ENCODE measurements around the gene PIAS1. TPM values are rescaled to one million over a fixed set of nuclear protein-coding genes. Genes with fewer than 3 reads are reported as not detected.

PIAS1 gene
- total RNA-seq, 1 experiment from 2014 or later: 29.7 TPM

DNA sequence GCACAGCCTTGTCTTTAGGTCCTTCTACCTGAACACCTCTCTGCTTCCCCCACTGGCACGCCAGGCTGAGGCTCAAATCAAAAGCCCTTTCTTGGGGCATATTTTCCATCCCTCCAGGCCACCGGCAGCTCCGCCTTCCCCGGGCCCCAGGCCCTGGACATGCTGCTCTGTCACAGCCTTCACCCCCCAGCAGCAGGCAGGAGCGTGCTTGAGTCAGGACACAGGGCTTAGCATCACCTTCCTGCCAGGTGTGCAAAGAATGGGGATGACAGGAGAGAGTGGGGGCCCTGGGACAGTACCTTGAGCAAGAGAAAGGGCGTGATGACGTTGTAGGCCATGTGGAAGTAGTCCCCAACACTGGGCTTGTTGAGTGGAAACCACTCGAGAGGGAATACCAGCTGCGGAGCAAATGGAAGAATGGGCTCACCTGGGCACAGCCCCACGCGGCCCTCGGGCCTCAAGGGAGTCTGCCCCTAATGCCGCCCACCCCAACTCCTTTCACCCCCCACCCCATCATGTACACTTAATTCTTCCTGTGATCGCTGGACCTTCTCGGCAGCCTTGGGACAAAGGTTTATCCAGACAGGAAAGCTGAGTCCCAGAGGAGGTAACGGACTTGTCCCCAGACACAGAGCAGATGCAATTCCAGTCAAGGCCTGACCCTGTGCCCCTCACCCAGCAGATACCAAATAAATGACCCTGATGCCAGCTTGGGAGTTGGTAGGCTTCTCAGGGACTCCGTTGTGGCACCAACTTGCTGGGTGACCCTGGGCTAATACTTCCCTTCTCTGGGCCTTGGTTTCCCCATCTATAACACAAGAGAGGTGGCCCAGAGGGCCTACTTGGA is 160.1 kb downstream of the PIAS1 start:
- TF ChIP-seq TP53 (CRISPR knock-in tag; IDR thresholded peaks at IDR 0.05) (no peak), ZBTB21 (CRISPR knock-in tag; IDR thresholded peaks at IDR 0.05; ENCODE audit: borderline replicate concordance) (no peak), USF1 (CRISPR knock-in tag; IDR thresholded peaks at IDR 0.05) (no peak), ZNF263 (CRISPR knock-in tag; IDR thresholded peaks at IDR 0.05; ENCODE audit: low read depth) (no peak), CREB1 (CRISPR knock-in tag; IDR thresholded peaks at IDR 0.05) (no peak), ZNF671 (CRISPR knock-in tag; IDR thresholded peaks at IDR 0.05) (no peak), TEAD4 (CRISPR knock-in tag; IDR thresholded peaks at IDR 0.05) (no peak), FOXJ3 (CRISPR knock-in tag; IDR thresholded peaks at IDR 0.05; ENCODE audit: borderline replicate concordance) (no peak), ZNF138 (CRISPR knock-in tag; conservative IDR thresholded peaks at IDR 0.05) (no peak)
- H3K9me3 Mint-ChIP-seq: no peaks in the 10 kb centered on the region
- no peak overlapping the region for H3K4me3 Mint-ChIP-seq
- no peaks in the 10 kb centered on the region for H3K27me3 Mint-ChIP-seq (ENCODE audit: low read depth)
- CTCF ChIA-PET: interaction anchor here (1.1 kb wide), 1 partner anchor 39 kb away, joined by 3 read pairs; no protein-coding TSS in a partner anchor
- no peak for DNase-seq (ENCODE audit: low spot score)
- POLR2A ChIA-PET: no interaction called here
- peaks cover 3% of the 10 kb centered on the region for H3K4me1 Mint-ChIP-seq
- peaks cover 27% of the 10 kb centered on the region for H3K36me3 Mint-ChIP-seq
- ATAC-seq: no peak
- H3K27ac Mint-ChIP-seq: no peak overlapping the region

GRCh38 chr15:68214838-68215254 is 160.7 kb downstream of the PIAS1 start:
- no peak overlapping the region; the same call in 1 of the 2 replicates for H3K27ac Mint-ChIP-seq
- ATAC-seq: no peak

More at GRCh38 chr15:68214838-68215254, 160.7 kb downstream of the PIAS1 start:
- CTCF ChIA-PET: interaction anchor here (0.9 to 1.1 kb wide), 2 partner anchors 13 to 38 kb away, joined by 3 read pairs; no protein-coding TSS in a partner anchor
- Mint-ChIP-seq H3K4me3 (no peak overlapping the region), H3K36me3 (peaks cover 31% of the 10 kb centered on the region), H3K4me1 (peaks cover 3% of the 10 kb centered on the region), H3K27me3 (ENCODE audit: low read depth) (no peaks in the 10 kb centered on the region), H3K9me3 (no peaks in the 10 kb centered on the region)
- no peak for DNase-seq (ENCODE audit: low spot score)
- POLR2A ChIA-PET: interaction anchor here (0.6 kb wide), 1 partner anchor 20 kb away, joined by 5 read pairs; no protein-coding TSS in a partner anchor
- TF ChIP-seq, protein P1, sequence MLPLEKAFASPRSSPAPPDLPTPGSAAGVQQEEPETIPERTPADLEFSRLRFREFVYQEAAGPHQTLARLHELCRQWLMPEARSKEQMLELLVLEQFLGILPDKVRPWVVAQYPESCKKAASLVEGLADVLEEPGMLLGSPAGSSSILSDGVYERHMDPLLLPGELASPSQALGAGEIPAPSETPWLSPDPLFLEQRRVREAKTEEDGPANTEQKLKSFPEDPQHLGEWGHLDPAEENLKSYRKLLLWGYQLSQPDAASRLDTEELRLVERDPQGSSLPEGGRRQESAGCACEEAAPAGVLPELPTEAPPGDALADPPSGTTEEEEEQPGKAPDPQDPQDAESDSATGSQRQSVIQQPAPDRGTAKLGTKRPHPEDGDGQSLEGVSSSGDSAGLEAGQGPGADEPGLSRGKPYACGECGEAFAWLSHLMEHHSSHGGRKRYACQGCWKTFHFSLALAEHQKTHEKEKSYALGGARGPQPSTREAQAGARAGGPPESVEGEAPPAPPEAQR (CRISPR knock-in tag; IDR thresholded peaks at IDR 0.05): no peak
- TF ChIP-seq ZMAT4 (CRISPR knock-in tag; IDR thresholded peaks at IDR 0.05): no peak
- TF ChIP-seq ELF4 (CRISPR knock-in tag; IDR thresholded peaks at IDR 0.05; ENCODE audit: low read depth): no peak
- no peak for TF ChIP-seq JUN (CRISPR knock-in tag; IDR thresholded peaks at IDR 0.05)
- TF ChIP-seq ESRRA (CRISPR knock-in tag; IDR thresholded peaks at IDR 0.05; ENCODE audit: borderline replicate concordance): no peak
- no peak for TF ChIP-seq E2F1 (CRISPR knock-in tag; IDR thresholded peaks at IDR 0.05)
- TF ChIP-seq GRHL2 (CRISPR knock-in tag; IDR thresholded peaks at IDR 0.05; ENCODE audit: insufficient replicate concordance, severe bottlenecking): no peak
- no peak for TF ChIP-seq ATF3 (CRISPR knock-in tag; conservative IDR thresholded peaks at IDR 0.05)
- no peak for TF ChIP-seq ZNF671 (CRISPR knock-in tag; IDR thresholded peaks at IDR 0.05)
- no peak for TF ChIP-seq TCF7 (CRISPR knock-in tag; IDR thresholded peaks at IDR 0.05; ENCODE audit: low read depth)
- no peak for TF ChIP-seq ATF1 (CRISPR knock-in tag; IDR thresholded peaks at IDR 0.05)
- no peak for TF ChIP-seq NFE2L1 (CRISPR knock-in tag; IDR thresholded peaks at IDR 0.05)
- TF ChIP-seq, protein P2, sequence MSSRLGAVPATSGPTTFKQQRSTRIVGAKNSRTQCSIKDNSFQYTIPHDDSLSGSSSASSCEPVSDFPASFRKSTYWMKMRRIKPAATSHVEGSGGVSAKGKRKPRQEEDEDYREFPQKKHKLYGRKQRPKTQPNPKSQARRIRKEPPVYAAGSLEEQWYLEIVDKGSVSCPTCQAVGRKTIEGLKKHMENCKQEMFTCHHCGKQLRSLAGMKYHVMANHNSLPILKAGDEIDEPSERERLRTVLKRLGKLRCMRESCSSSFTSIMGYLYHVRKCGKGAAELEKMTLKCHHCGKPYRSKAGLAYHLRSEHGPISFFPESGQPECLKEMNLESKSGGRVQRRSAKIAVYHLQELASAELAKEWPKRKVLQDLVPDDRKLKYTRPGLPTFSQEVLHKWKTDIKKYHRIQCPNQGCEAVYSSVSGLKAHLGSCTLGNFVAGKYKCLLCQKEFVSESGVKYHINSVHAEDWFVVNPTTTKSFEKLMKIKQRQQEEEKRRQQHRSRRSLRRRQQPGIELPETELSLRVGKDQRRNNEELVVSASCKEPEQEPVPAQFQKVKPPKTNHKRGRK (CRISPR knock-in tag; IDR thresholded peaks at IDR 0.05; ENCODE audit: borderline replicate concordance): no peak
- TF ChIP-seq SOX15 (CRISPR knock-in tag; IDR thresholded peaks at IDR 0.05): no peak
- no peak for TF ChIP-seq RELA (CRISPR knock-in tag; IDR thresholded peaks at IDR 0.05; ENCODE audit: borderline replicate concordance)

All from WTC11 (cell line).